ENCODE measurements around the gene DSE.

Gene DSE

DNA sequence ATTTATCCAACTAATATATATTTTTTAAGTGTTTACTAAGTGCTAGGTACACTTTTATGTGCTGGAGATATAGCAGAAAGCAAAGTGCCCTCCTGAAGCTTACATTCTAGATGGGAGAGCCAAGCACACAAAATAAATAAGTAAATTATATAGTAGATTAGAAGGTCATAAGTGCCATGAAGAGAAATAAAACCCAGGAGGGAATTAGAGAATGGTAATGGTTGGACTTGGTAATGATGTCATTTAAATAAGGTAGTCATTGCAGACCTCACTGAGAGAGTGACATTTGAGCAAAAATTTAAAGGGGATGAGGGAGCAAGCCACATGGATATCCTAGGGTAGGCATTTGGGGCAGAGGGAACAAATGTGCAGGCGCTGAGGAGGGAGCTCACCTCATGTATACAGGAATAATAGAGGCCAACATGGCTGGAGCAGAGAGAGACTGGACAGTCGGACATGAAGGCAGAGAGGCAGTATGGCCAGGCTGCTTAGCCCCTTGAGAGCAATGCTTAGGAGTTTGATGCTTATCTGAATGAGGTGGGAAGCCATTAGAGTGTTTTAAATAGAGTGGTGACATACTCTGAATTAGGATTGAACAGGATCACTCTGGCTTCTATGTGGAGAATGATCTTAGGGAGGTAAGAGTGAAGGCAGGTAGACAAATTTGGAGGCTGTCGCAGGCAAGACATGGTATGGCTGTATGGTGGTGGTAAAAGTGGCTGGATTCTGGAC lies 14.1 kb downstream of the DSE start:
- H3K4me3 ChIP-seq (ENCODE audit: low read depth in 1 of 2, low read length in 2 of 2): no peak overlapping the region
- no peak overlapping the region for H3K27ac ChIP-seq (ENCODE audit: low read depth, low read length)
- no peaks in the 10 kb centered on the region for H3K36me3 ChIP-seq (ENCODE audit: control insufficient read depth in 1 of 2, insufficient read depth in 2 of 2, low read length in 2 of 2)
- H3K9me3 ChIP-seq (ENCODE audit: control insufficient read depth in 1 of 2, low read length in 2 of 2): no peaks in the 10 kb centered on the region
- peaks cover 0 to 29% of the 10 kb centered on the region in 2 donors for H3K4me1 ChIP-seq (ENCODE audit: control insufficient read depth in 1 of 2, insufficient read depth in 2 of 2, low read length in 2 of 2)
- H3K27me3 ChIP-seq (ENCODE audit: control insufficient read depth in 1 of 2, insufficient read depth in 2 of 2, low read length in 2 of 2): no peaks in the 10 kb centered on the region
- no peak overlapping the region for H3K9ac ChIP-seq (ENCODE audit: low read depth in 1 of 2, low read length in 2 of 2)

DNA sequence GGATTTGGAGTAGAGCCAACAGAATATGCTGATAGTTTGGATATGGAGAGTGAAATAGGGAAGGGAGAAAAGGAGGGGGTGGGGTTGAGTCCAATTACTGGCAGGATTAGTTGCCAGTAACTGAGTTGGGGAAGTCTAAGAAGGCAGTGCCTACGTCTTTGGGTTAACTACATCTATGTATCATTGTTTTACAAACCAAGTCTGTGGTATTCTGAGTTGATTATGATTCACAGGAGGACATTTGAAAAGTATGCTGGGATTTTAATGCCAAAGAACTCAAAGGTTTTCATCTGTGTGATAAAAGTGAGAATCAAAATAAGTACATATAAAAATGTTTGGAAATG lies 14.7 kb downstream of the DSE start:
- H3K9me3 ChIP-seq (ENCODE audit: control insufficient read depth in 1 of 2, low read length in 2 of 2): no peaks in the 10 kb centered on the region
- H3K9ac ChIP-seq (ENCODE audit: low read depth in 1 of 2, low read length in 2 of 2): no peak overlapping the region
- H3K27me3 ChIP-seq (ENCODE audit: control insufficient read depth in 1 of 2, insufficient read depth in 2 of 2, low read length in 2 of 2): no peaks in the 10 kb centered on the region
- peaks cover 0 to 23% of the 10 kb centered on the region in 2 donors for H3K4me1 ChIP-seq (ENCODE audit: control insufficient read depth in 1 of 2, insufficient read depth in 2 of 2, low read length in 2 of 2)
- no peaks in the 10 kb centered on the region for H3K36me3 ChIP-seq (ENCODE audit: control insufficient read depth in 1 of 2, insufficient read depth in 2 of 2, low read length in 2 of 2)
- no peak overlapping the region for H3K4me3 ChIP-seq (ENCODE audit: low read depth in 1 of 2, low read length in 2 of 2)
- no peak overlapping the region for H3K27ac ChIP-seq (ENCODE audit: low read depth, low read length)

DNA sequence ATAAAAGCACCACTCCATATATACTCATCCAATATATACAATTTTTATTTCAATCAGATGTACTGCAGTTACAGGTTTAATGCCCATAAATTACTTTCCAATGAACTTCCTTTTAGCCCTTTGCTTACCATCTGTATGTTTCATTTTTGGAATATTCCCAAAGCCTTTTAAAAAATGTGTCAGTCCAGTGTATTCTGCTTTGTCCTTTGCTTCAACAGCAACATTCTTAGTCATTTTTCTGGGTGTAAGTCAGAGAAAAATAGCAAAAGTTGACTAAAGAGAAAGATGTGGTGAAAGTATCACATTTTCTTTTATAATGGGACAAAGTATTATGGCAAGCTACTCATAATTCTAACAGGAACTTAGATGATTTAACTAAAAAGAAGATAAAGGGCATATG lies 15.2 kb downstream of the DSE start:
- H3K4me3 ChIP-seq (ENCODE audit: low read depth in 1 of 2, low read length in 2 of 2): no peak overlapping the region
- H3K27ac ChIP-seq (ENCODE audit: low read depth, low read length): no peak overlapping the region
- H3K9me3 ChIP-seq (ENCODE audit: control insufficient read depth in 1 of 2, low read length in 2 of 2): no peaks in the 10 kb centered on the region
- H3K4me1 ChIP-seq (ENCODE audit: control insufficient read depth in 1 of 2, insufficient read depth in 2 of 2, low read length in 2 of 2): peaks cover 0 to 26% of the 10 kb centered on the region in 2 donors
- no peaks in the 10 kb centered on the region for H3K27me3 ChIP-seq (ENCODE audit: control insufficient read depth in 1 of 2, insufficient read depth in 2 of 2, low read length in 2 of 2)
- H3K36me3 ChIP-seq (ENCODE audit: control insufficient read depth in 1 of 2, insufficient read depth in 2 of 2, low read length in 2 of 2): no peaks in the 10 kb centered on the region
- H3K9ac ChIP-seq (ENCODE audit: low read depth in 1 of 2, low read length in 2 of 2): no peak overlapping the region

DNA sequence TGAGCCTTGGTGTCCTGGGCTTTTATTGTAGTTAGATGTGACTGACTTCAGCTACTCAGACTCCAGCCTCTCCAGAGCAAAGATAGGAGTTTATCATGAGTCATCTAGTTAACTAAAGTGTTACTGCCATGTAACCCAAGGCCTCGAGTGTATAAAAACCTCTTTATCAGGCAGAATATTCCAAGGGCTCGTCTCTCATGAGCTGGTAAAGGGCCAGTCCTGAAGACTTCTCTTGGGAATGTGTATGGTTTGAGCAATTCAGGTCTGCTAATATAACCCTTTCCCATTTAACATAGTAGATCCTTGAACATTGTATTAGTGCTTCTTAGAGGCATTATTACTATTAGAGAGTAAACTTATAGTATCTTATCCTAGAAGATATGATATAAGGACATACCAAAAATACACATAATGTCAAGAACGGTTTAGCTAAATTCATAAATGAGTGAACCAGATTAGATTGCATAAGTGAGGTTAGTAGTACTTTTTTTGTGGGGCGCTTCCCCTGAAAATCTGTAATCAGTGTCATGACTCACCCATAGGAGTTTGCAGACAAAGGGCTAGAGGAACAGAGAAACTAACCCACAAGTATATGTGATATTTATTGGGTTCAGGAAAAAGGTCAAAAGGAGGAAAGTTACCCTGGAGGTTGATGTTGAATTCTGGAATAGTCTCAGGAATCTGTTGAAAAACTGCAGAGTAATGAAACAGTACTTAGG lies 16.0 kb downstream of the DSE start:
- Histone ChIP-seq H3K36me3 (ENCODE audit: control insufficient read depth in 1 of 2, insufficient read depth in 2 of 2, low read length in 2 of 2) (no peaks in the 10 kb centered on the region), H3K9me3 (ENCODE audit: control insufficient read depth in 1 of 2, low read length in 2 of 2) (no peaks in the 10 kb centered on the region), H3K27me3 (ENCODE audit: control insufficient read depth in 1 of 2, insufficient read depth in 2 of 2, low read length in 2 of 2) (no peaks in the 10 kb centered on the region), H3K4me3 (ENCODE audit: low read depth in 1 of 2, low read length in 2 of 2) (no peak overlapping the region), H3K27ac (ENCODE audit: low read depth, low read length) (no peak overlapping the region), H3K9ac (ENCODE audit: low read depth in 1 of 2, low read length in 2 of 2) (no peak overlapping the region), H3K4me1 (ENCODE audit: control insufficient read depth in 1 of 2, insufficient read depth in 2 of 2, low read length in 2 of 2) (peaks cover 0 to 19% of the 10 kb centered on the region in 2 donors)

DNA sequence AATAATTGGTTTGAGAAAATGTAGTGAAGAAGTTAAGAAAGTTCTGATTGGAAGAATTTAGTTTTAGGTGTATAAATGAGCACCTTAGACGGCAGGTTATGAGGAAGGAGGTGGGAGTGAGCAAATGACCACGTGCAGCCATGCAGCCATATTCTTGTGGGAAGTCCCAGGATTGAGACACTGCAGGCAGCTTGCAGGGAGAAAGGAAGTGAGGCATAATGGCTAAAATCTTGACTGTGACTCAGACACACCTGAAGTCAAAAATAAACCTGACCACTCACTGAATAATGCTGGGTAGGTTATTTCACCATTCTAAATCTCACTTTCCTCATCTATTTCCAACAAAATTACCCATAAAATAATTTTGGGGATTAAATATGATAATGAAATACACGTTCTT lies 16.6 kb downstream of the DSE start:
- H3K9ac ChIP-seq (ENCODE audit: low read depth in 1 of 2, low read length in 2 of 2): no peak overlapping the region
- no peak overlapping the region for H3K27ac ChIP-seq (ENCODE audit: low read depth, low read length)
- H3K4me1 ChIP-seq (ENCODE audit: control insufficient read depth in 1 of 2, insufficient read depth in 2 of 2, low read length in 2 of 2): peaks cover 3 to 20% of the 10 kb centered on the region in 2 donors
- no peaks in the 10 kb centered on the region for H3K27me3 ChIP-seq (ENCODE audit: control insufficient read depth in 1 of 2, insufficient read depth in 2 of 2, low read length in 2 of 2)
- no peaks in the 10 kb centered on the region for H3K36me3 ChIP-seq (ENCODE audit: control insufficient read depth in 1 of 2, insufficient read depth in 2 of 2, low read length in 2 of 2)
- no peak overlapping the region for H3K4me3 ChIP-seq (ENCODE audit: low read depth in 1 of 2, low read length in 2 of 2)
- no peaks in the 10 kb centered on the region for H3K9me3 ChIP-seq (ENCODE audit: control insufficient read depth in 1 of 2, low read length in 2 of 2)

DNA sequence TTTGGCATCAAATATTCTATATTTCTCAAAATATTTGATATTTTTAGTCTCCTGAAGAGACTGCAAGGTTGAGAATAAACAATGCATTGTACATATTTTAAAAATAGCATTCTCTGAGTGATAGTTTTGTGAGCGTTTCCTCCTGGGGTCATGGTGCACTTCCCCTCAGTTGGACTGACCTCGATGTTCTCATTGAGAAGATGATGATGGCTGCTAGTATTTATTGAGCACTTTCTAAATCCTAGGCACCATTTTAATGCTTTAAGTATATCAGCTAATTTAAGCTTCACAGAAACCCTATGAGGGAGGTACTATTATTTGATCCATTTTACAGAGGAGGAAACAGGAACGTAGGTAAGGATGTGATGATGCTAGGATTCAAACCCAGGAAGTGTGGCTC lies 18.2 kb downstream of the DSE start:
- Histone ChIP-seq H3K36me3 (ENCODE audit: control insufficient read depth in 1 of 2, insufficient read depth in 2 of 2, low read length in 2 of 2) (no peaks in the 10 kb centered on the region), H3K27ac (ENCODE audit: low read depth, low read length) (no peak overlapping the region), H3K9ac (ENCODE audit: low read depth in 1 of 2, low read length in 2 of 2) (no peak overlapping the region), H3K27me3 (ENCODE audit: control insufficient read depth in 1 of 2, insufficient read depth in 2 of 2, low read length in 2 of 2) (no peaks in the 10 kb centered on the region), H3K4me3 (ENCODE audit: low read depth in 1 of 2, low read length in 2 of 2) (no peak overlapping the region), H3K4me1 (ENCODE audit: control insufficient read depth in 1 of 2, insufficient read depth in 2 of 2, low read length in 2 of 2) (peaks cover 6 to 30% of the 10 kb centered on the region in 2 donors), H3K9me3 (ENCODE audit: control insufficient read depth in 1 of 2, low read length in 2 of 2) (no peaks in the 10 kb centered on the region)

DNA sequence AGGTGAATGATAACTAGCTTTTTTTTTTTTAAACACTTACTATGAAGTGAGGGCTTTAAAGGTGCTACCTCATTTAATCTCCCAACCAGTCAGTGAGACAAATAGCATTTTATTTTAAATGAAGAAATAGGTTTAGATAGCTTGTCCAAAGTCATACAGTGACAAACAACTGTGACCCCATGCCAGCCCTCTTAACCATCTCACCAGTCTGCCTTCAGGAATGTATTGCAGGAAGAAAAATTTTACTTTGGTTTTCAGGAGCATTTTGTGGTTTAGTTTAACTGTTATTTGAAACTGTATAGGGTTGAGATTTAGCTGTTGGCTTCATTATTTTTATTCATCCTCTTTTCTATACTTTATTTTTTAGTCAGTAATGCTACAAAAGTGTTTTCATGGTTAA lies 18.6 kb downstream of the DSE start:
- Histone ChIP-seq H3K27me3 (ENCODE audit: control insufficient read depth in 1 of 2, insufficient read depth in 2 of 2, low read length in 2 of 2) (no peaks in the 10 kb centered on the region), H3K9me3 (ENCODE audit: control insufficient read depth in 1 of 2, low read length in 2 of 2) (no peaks in the 10 kb centered on the region), H3K27ac (ENCODE audit: low read depth, low read length) (no peak overlapping the region), H3K36me3 (ENCODE audit: control insufficient read depth in 1 of 2, insufficient read depth in 2 of 2, low read length in 2 of 2) (no peaks in the 10 kb centered on the region), H3K9ac (ENCODE audit: low read depth in 1 of 2, low read length in 2 of 2) (no peak overlapping the region), H3K4me1 (ENCODE audit: control insufficient read depth in 1 of 2, insufficient read depth in 2 of 2, low read length in 2 of 2) (peaks cover 6 to 30% of the 10 kb centered on the region in 2 donors), H3K4me3 (ENCODE audit: low read depth in 1 of 2, low read length in 2 of 2) (no peak overlapping the region)

DNA sequence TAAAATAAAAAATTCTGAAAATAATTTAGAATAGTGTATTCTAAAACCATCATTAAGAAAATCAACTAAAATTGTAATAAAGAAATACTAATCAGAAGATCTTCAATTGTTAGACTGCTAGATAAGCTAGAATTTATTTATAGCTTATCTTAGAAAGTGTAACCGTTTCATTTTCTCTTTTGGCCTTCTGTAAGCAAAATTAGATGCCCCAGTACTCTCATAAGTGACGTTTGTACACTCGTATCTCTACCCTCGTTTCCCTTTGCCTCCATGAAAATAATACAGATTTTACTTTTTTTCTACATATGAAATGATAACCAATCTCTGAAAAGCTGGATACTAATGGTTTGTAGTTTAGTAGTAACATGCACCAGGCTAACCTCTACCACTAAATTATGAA lies 19.8 kb downstream of the DSE start:
- Histone ChIP-seq H3K27ac (ENCODE audit: low read depth, low read length) (no peak overlapping the region), H3K36me3 (ENCODE audit: control insufficient read depth in 1 of 2, insufficient read depth in 2 of 2, low read length in 2 of 2) (no peaks in the 10 kb centered on the region), H3K4me1 (ENCODE audit: control insufficient read depth in 1 of 2, insufficient read depth in 2 of 2, low read length in 2 of 2) (peaks cover 6 to 30% of the 10 kb centered on the region in 2 donors), H3K9ac (ENCODE audit: low read depth in 1 of 2, low read length in 2 of 2) (no peak overlapping the region), H3K27me3 (ENCODE audit: control insufficient read depth in 1 of 2, insufficient read depth in 2 of 2, low read length in 2 of 2) (no peaks in the 10 kb centered on the region), H3K4me3 (ENCODE audit: low read depth in 1 of 2, low read length in 2 of 2) (no peak overlapping the region), H3K9me3 (ENCODE audit: control insufficient read depth in 1 of 2, low read length in 2 of 2) (no peaks in the 10 kb centered on the region)

DNA sequence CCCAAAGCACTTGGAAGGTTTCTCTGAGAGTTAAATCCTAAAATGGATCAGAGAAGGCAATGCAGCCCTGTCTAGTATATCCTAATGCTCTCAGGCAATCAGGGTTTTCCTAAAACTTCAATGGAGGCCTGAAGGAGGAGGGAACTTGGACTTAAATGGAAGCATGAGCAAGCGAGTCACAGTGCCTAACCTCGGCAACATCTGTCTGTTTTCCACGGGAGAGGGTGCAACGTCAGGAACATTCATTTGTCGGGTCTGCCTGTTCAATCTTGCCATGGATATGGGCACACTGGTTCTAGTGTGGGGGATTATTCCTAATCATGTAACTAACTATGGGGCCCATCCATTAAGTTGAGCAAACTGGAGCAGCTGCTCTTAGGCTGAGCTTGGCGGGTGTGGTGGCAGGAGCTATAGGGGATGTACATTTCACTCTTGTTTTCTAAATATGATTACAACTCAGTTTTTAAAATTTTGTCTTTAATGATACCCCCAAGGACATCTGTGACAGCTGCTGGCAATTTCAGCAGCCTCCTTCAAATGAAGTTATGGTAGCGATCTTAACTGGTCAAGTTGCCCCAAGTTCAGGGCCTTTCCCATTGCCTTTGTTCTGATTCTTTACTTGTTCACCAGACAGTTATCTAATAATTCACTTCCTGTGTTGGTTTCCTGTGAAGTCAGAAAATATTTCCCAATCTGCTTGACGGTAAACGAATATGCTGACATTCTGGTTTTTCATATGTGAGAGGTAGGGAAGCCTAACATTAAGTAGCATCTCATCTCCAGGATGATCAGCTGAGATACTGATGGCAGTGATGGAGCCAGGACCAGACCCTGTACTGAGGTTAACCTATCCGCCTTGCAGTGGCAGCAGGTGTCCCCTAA lies 21.6 kb downstream of the DSE start:
- Histone ChIP-seq H3K27ac (ENCODE audit: low read depth, low read length) (peak overlapping the region; percentile 50), H3K36me3 (ENCODE audit: control insufficient read depth in 1 of 2, insufficient read depth in 2 of 2, low read length in 2 of 2) (no peaks in the 10 kb centered on the region), H3K27me3 (ENCODE audit: control insufficient read depth in 1 of 2, insufficient read depth in 2 of 2, low read length in 2 of 2) (no peaks in the 10 kb centered on the region), H3K9me3 (ENCODE audit: control insufficient read depth in 1 of 2, low read length in 2 of 2) (no peaks in the 10 kb centered on the region), H3K4me3 (ENCODE audit: low read depth in 1 of 2, low read length in 2 of 2) (no peak overlapping the region), H3K4me1 (ENCODE audit: control insufficient read depth in 1 of 2, insufficient read depth in 2 of 2, low read length in 2 of 2) (peaks cover 6 to 23% of the 10 kb centered on the region in 2 donors), H3K9ac (ENCODE audit: low read depth in 1 of 2, low read length in 2 of 2) (no peak overlapping the region)

DNA sequence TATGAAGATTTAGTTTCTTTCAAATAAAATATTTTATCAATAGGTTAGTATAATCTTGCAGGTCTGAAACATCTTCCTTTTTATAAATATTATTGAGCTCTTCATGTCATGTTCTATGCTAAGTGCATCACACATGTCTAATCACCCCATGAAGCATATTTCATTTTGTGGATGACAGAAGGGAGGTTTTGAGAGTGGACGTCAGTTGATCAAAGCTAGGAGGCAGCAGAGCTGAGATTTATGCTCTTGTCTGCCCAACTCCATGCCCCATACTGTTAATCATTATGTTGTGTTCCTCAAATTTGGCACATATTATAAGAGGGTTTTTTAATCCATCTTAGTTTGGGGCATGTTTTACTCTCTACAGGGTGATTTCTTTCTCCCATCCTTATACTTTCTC lies 22.7 kb downstream of the DSE start:
- H3K36me3 ChIP-seq (ENCODE audit: control insufficient read depth in 1 of 2, insufficient read depth in 2 of 2, low read length in 2 of 2): no peaks in the 10 kb centered on the region
- H3K27me3 ChIP-seq (ENCODE audit: control insufficient read depth in 1 of 2, insufficient read depth in 2 of 2, low read length in 2 of 2): no peaks in the 10 kb centered on the region
- no peaks in the 10 kb centered on the region for H3K9me3 ChIP-seq (ENCODE audit: control insufficient read depth in 1 of 2, low read length in 2 of 2)
- peaks cover 6 to 25% of the 10 kb centered on the region in 2 donors for H3K4me1 ChIP-seq (ENCODE audit: control insufficient read depth in 1 of 2, insufficient read depth in 2 of 2, low read length in 2 of 2)
- no peak overlapping the region for H3K27ac ChIP-seq (ENCODE audit: low read depth, low read length)
- no peak overlapping the region for H3K9ac ChIP-seq (ENCODE audit: low read depth in 1 of 2, low read length in 2 of 2)
- no peak overlapping the region for H3K4me3 ChIP-seq (ENCODE audit: low read depth in 1 of 2, low read length in 2 of 2)

All from duodenal mucosa (tissue), 2 donors.